A549 treated with AZD9567 at 1 μM for 4 hours (cell line): ENCODE measurements around the gene ART1. TPM values are rescaled to one million over a fixed set of nuclear protein-coding genes. Genes with fewer than 3 reads are reported as not detected.

Experiments used
- total RNA-seq: library from RNA; stranded (reverse); fragments of 200-300 nt; extraction: Qiagen RNA extraction; gene quantifications from 5 replicates; pipeline ENCODE4 v1.2.3, GENCODE V29; 2022; ENCODE audit not compliant: insufficient read depth

The ART1 gene, protein sequence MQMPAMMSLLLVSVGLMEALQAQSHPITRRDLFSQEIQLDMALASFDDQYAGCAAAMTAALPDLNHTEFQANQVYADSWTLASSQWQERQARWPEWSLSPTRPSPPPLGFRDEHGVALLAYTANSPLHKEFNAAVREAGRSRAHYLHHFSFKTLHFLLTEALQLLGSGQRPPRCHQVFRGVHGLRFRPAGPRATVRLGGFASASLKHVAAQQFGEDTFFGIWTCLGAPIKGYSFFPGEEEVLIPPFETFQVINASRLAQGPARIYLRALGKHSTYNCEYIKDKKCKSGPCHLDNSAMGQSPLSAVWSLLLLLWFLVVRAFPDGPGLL
- not detected in 5 replicates for total RNA-seq

DNA sequence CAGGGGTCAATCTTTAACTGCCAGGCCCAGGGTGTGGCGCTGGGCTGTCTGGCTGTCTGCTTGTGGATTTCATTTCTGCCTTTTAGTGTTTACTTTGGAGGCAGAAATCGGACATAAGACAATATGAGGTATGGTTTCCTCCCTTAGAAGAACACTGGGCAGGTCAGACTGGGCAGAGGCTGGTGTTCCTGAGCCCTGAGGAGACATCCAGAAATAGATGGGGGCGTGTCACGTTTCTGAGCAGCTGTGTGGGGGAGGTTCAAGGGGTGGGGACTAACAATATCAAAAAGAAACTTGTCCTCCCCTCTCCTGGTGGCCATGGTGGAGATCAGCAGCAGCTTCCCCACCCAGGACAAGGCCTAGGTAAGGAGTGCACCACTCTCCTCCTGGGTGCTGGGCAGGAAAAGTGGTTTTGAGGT lies at the start of gene ART1:
ART1 (plus strand) TSS at position 312 of the 419 bp plus-strand sequence. CDS start 14,086 bp downstream, outside the sequence.

DNA sequence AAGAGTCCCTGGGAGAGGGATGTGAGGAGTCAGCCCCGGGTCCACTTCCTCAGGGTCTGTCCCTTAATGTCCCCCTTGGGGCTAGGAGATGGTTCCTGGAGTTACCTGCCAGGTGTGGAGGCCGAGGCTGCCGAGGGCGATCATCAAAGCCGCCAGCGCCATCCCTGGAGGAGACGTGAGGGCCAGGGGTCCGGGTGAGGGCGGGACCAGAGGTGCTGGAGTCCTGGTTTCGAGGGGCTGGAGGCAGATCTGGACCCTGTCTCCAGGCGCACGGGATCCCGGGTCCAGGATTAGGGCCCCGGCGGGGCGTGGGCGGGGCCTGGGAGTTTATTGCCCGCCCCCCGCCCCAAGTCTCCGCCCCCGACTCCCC lies 3.2 kb upstream of the ART1 start, which contains the start of gene ART5:
ART5 (minus strand) TSS at position 292 of the 370 bp plus-strand sequence; CDS start at position 162, 130 bp downstream.

DNA sequence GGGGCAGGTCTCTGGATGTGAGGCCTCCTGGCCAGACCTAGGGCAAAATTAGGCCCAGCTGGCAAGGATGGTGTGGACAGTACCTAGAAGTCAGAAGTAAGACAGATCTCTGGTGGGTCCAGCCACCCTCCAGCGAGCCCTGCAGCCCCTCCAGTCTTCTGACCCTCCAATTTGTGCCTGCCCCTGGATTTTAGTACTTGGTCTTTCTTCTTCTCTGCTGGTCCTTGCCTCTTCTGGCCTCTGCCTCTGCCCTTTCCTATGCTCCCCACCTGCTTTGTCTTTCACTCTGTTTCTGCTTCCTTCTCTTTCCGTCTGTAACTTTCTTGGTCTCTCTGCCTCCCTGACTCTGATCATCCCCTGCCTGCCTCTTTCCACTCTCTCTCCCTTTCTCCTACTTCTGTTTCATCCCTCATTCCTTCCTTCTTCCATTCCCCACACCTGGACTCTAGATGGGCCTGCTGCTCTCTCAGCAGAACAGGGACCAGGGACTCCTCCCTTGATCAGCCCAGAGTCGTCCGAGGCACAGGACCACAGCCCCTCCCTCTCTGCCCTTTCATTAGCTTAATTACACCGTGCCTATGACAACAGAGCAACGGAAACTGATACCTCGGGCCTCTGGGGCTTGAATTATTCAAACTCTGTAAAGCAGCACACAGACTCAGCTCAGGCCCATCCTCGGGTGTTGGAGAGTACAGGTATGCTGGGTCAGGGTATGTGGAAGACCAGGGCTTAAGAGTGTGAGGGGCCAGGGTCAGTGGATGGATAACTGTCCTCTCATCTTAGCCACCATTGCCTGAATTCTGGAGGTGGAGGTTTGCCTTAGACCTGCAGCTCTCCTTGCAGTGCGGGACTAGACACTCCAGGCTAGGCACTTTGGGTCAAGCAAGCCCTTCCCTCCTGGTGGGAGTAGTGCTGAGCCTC lies 26.7 kb downstream of the ART1 start, which contains the start of gene CHRNA10:
CHRNA10 (minus strand) TSS at position 51 of the 921 bp plus-strand sequence. CDS start 72 bp downstream, outside the sequence.

Other genes starting within 250 kb of the ART1 start
- gene ART5, start 3.1 kb upstream of the ART1 start, total RNA-seq, result 0.23 to 0.31 TPM (median 0.28 TPM) in 4 of 5 replicates, not detected in the other
- gene CHRNA10, start 26.3 kb downstream of the ART1 start, total RNA-seq, result 1.2 to 2.1 TPM (median 1.4 TPM) in 4 of 5 replicates, not detected in the other
- gene NUP98, start 152.4 kb downstream of the ART1 start, total RNA-seq, result 60.8 to 67.1 TPM (median 63.3 TPM) in 5 replicates
- 16.4 to 23.4 TPM (median 19.5 TPM) in 5 replicates for gene PGAP2, start 163.4 kb downstream of the ART1 start, total RNA-seq
- gene RHOG, start 195.8 kb downstream of the ART1 start, total RNA-seq, result 107 to 119 TPM (median 117 TPM) in 5 replicates
- gene STIM1, start 210.5 kb downstream of the ART1 start, total RNA-seq, result 24.8 to 31.6 TPM (median 26.1 TPM) in 5 replicates